SK-N-SH (cell line): Measurements from ENCODE around the gene HASPIN.

ENCODE experiments used
- CTCF ChIP-seq: fragments of 200-600 bp; sonication (generic); IDR thresholded peaks from 2 replicates; pipeline ENCODE4 v1.6.1; 2017; ENCODE audit warnings: antibody characterized with exemption, mild to moderate bottlenecking, moderate library complexity
- EP300 ChIP-seq, 2 experiments: IDR thresholded peaks; 2 replicates each; pipeline versions ENCODE4 v1.4.0 to v1.6.1; 2012; ENCODE audit warnings: borderline replicate concordance in 1 of 2, low read depth in 1 of 2, low read length in 1 of 2
- MAX ChIP-seq: IDR thresholded peaks from 2 replicates; pipeline ENCODE4 v1.4.0; 2012; ENCODE audit warnings: low read depth
- POLR2AphosphoS5 ChIP-seq: IDR thresholded peaks from 2 replicates; pipeline ENCODE4 v1.6.1; 2012; ENCODE audit warnings: low read depth, low read length
- RAD21 ChIP-seq: IDR thresholded peaks from 2 replicates; pipeline ENCODE4 v1.6.1; 2012; ENCODE audit warnings: mild to moderate bottlenecking, low read length
- TCF12 ChIP-seq: IDR thresholded peaks from 2 replicates; pipeline ENCODE4 v1.4.0; 2012

- TF ChIP-seq MAX (no peak), CTCF (no peak), POLR2AphosphoS5 (no peak), TCF12 (no peak), RAD21 (no peak), EP300 (IDR thresholded peaks at IDR 0.05; ENCODE audit: borderline replicate concordance in 1 of 2, low read depth in 1 of 2, low read length in 1 of 2) (no peak)
Measured at GRCh38 chr17:3722716-3723115, 987 bp upstream of the HASPIN start.
